NOMO-1 (cell line): Measurements from ENCODE around the gene CFAP299.
A peak's percentile ranks its signal among the peaks of the same experiment; 100 is the strongest.
"Not testable (repeated sequence)": the region's sequence is repeated elsewhere in the genome, so short reads cannot be mapped to it uniquely, and the experiment has no call there.

Experiments
- DNase-seq, 2 experiments: peaks; one replicate each; lab custom pipeline; 2025; ENCODE audit not compliant: unreplicated experiment in 2 of 2; lab: John Stamatoyannopoulos, UW

CFAP299 gene

GRCh38 chr4:80705311-80705710, 369.8 kb downstream of the CFAP299 start:
- no peak for DNase-seq

GRCh38 chr4:80709082-80709869, 373.7 kb downstream of the CFAP299 start:
- DNase-seq, result no peak

GRCh38 chr4:80710748-80711451, 375.4 kb downstream of the CFAP299 start:
- DNase-seq, result no peak

GRCh38 chr4:80711956-80712355, 376.4 kb downstream of the CFAP299 start:
- no peak for DNase-seq

- DNase-seq, result no peak
These were observed 377.9 kb downstream of the CFAP299 start for GRCh38 chr4:80713409-80713808.

- DNase-seq, result no peak
These were observed 381.7 kb downstream of the CFAP299 start for GRCh38 chr4:80717204-80717603.

- DNase-seq, result no peak
These were observed 390.9 kb downstream of the CFAP299 start for GRCh38 chr4:80726471-80726870.

- no peak for DNase-seq
These were observed 394.6 kb downstream of the CFAP299 start for GRCh38 chr4:80730158-80730557.

- DNase-seq, result no peak
These were observed 395.9 kb downstream of the CFAP299 start for GRCh38 chr4:80731436-80731835.

GRCh38 chr4:80732010-80732409, 396.5 kb downstream of the CFAP299 start:
- no peak for DNase-seq

- DNase-seq, result no peak
These were observed 404.8 kb downstream of the CFAP299 start for GRCh38 chr4:80740375-80740774.

- DNase-seq, result not testable (repeated sequence)
These were observed 414.0 kb downstream of the CFAP299 start for GRCh38 chr4:80749558-80749957.

GRCh38 chr4:80751200-80751599, 415.7 kb downstream of the CFAP299 start:
- no peak for DNase-seq

- DNase-seq, result no peak
These were observed 432.4 kb downstream of the CFAP299 start for GRCh38 chr4:80767944-80768343.

- DNase-seq, result no peak
These were observed 440.6 kb downstream of the CFAP299 start for GRCh38 chr4:80776168-80776567.

GRCh38 chr4:80781431-80781830, 445.9 kb downstream of the CFAP299 start:
- no peak for DNase-seq

GRCh38 chr4:80787306-80787705, 451.8 kb downstream of the CFAP299 start:
- DNase-seq, result no peak

- DNase-seq, result no peak
These were observed 453.3 kb downstream of the CFAP299 start for GRCh38 chr4:80788798-80789197.

GRCh38 chr4:80790152-80790551, 454.6 kb downstream of the CFAP299 start:
- no peak for DNase-seq

GRCh38 chr4:80793660-80794059, 458.1 kb downstream of the CFAP299 start:
- not testable (repeated sequence) for DNase-seq

GRCh38 chr4:80798082-80798481, 462.6 kb downstream of the CFAP299 start:
- peak in 1 of 2 experiments; percentile 6 for DNase-seq

- DNase-seq, result peak in 1 of 2 experiments; percentile 42
These were observed 465.2 kb downstream of the CFAP299 start for GRCh38 chr4:80800719-80801118.
